ENCODE results near the gene SMG6. TPM values are rescaled to one million over a fixed set of nuclear protein-coding genes. Genes with fewer than 3 reads are reported as not detected.

The SMG6 gene
- total RNA-seq, 1 donor from 2014 or later, result 39.7 TPM

DNA sequence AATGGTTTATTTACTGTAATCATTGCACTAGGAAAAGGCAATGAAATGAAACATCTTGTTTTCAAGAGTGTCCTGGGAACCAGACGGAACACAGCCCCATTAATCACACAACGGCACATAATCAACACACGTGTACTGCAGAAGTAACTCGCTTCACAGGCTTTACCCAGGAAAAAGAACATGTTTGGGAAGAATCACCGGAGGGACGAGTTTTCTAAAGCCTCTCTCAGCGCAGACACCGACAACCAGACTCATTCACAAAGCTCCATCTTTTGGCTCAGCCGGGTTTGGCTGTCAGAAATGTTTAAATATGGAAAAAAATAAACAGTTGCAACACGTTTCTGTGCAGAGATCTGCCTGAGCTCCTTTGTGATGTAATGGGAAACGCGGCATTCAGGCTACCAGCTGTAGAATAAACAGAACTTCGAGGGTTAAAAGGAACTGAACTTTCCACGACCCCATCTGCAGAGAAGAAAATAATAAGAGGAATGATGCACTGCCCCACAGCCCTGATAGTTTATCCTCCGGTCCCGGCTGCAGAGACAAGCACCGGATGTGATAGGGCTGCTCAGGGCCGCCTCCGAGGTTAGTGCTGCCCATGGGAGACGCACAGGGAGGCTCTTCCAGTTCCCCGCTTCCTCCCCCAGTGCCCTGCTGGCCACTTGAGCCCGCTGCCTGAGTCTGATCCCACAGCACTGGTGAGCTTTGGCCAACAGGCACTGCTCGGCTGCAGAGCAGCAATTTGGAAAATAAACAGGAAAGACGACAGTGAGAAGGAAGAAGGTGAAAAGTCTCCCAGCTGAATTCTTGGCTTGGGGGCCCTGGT is 128.9 kb downstream of the SMG6 start:
- no peak overlapping the region for H3K4me3 ChIP-seq (ENCODE audit: insufficient read depth, low read depth, low read length)
- Mint-ChIP-seq H3K4me3 (ENCODE audit: unreplicated experiment) (no peak overlapping the region), H3K27me3 (ENCODE audit: low read depth, unreplicated experiment) (no peaks in the 10 kb centered on the region), H3K9me3 (ENCODE audit: unreplicated experiment) (no peaks in the 10 kb centered on the region), H3K36me3 (ENCODE audit: low read depth, unreplicated experiment) (peaks cover 29% of the 10 kb centered on the region), H3K4me1 (ENCODE audit: low read depth, unreplicated experiment) (peaks cover 64% of the 10 kb centered on the region), H3K27ac (ENCODE audit: unreplicated experiment) (peak overlapping the region; percentile 50)
- H3K79me2 ChIP-seq (ENCODE audit: insufficient read depth, low read length), result peaks cover 26% of the 10 kb centered on the region
- H3K9me3 ChIP-seq (ENCODE audit: insufficient read depth, low read depth, low read length), result no peaks in the 10 kb centered on the region
- H3K36me3 ChIP-seq (ENCODE audit: insufficient read depth, low read length), result peaks cover 7% of the 10 kb centered on the region
- H3K27me3 ChIP-seq (ENCODE audit: insufficient read depth, low read length), result no peaks in the 10 kb centered on the region
- DNase-seq (ENCODE audit: low read depth) (peak; percentile 97), FAIRE-seq (no peak)
- peak overlapping the region; percentile 60 for H3K4me2 ChIP-seq (ENCODE audit: low read length)
- peak overlapping the region; percentile 99 for H3K27ac ChIP-seq (ENCODE audit: low read depth, low read length)
- H3K4me1 ChIP-seq (ENCODE audit: insufficient read depth, low read length), result peaks cover 73% of the 10 kb centered on the region
- TF ChIP-seq, protein P1, sequence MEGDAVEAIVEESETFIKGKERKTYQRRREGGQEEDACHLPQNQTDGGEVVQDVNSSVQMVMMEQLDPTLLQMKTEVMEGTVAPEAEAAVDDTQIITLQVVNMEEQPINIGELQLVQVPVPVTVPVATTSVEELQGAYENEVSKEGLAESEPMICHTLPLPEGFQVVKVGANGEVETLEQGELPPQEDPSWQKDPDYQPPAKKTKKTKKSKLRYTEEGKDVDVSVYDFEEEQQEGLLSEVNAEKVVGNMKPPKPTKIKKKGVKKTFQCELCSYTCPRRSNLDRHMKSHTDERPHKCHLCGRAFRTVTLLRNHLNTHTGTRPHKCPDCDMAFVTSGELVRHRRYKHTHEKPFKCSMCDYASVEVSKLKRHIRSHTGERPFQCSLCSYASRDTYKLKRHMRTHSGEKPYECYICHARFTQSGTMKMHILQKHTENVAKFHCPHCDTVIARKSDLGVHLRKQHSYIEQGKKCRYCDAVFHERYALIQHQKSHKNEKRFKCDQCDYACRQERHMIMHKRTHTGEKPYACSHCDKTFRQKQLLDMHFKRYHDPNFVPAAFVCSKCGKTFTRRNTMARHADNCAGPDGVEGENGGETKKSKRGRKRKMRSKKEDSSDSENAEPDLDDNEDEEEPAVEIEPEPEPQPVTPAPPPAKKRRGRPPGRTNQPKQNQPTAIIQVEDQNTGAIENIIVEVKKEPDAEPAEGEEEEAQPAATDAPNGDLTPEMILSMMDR (IDR thresholded peaks at IDR 0.05; ENCODE audit: insufficient read depth, low read depth, low read length), result no peak
- TF ChIP-seq EZH2 (IDR thresholded peaks at IDR 0.05; ENCODE audit: insufficient read depth, low read length), result no peak
- H2AFZ ChIP-seq (ENCODE audit: low read depth, low read length), result no peak overlapping the region
- H4K20me1 ChIP-seq (ENCODE audit: insufficient read depth, low read length), result no peaks in the 10 kb centered on the region
- peak overlapping the region; percentile 94 for H3K9ac ChIP-seq (ENCODE audit: low read length)

DNA sequence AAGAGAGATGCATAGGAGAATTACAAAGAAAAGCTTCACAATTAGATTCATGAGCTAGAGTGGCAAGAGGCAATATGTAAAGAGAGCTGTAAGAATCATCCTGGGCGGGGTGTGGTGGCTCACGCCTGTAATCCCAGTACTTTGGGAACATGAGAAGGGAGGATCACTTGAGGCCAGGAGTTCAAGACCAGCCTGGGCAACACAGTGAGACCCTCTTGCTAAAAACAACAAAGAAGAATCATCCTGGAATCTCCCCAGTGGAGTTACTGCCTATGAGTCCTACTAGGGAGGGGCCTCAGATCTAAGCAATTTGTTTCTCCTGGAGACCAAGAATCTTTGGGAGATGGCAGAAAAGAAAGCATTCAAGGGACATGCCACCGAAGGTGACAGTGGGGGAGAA is 129.6 kb downstream of the SMG6 start:
- Histone ChIP-seq H4K20me1 (ENCODE audit: insufficient read depth, low read length) (no peaks in the 10 kb centered on the region), H3K9ac (ENCODE audit: low read length) (peak overlapping the region; percentile 94), H3K27ac (ENCODE audit: low read depth, low read length) (peak overlapping the region; percentile 99), H3K4me2 (ENCODE audit: low read length) (peak overlapping the region; percentile 60), H3K4me3 (ENCODE audit: insufficient read depth, low read depth, low read length) (no peak overlapping the region), H3K9me3 (ENCODE audit: insufficient read depth, low read depth, low read length) (no peaks in the 10 kb centered on the region), H3K4me1 (ENCODE audit: insufficient read depth, low read length) (peaks cover 66% of the 10 kb centered on the region), H3K27me3 (ENCODE audit: insufficient read depth, low read length) (no peaks in the 10 kb centered on the region), H3K36me3 (ENCODE audit: insufficient read depth, low read length) (peaks cover 13% of the 10 kb centered on the region), H2AFZ (ENCODE audit: low read depth, low read length) (no peak overlapping the region), H3K79me2 (ENCODE audit: insufficient read depth, low read length) (peaks cover 29% of the 10 kb centered on the region)
- peak; percentile 64 for DNase-seq (ENCODE audit: low read depth)
- Mint-ChIP-seq H3K4me3 (ENCODE audit: unreplicated experiment) (no peak overlapping the region), H3K9me3 (ENCODE audit: unreplicated experiment) (no peaks in the 10 kb centered on the region), H3K27ac (ENCODE audit: unreplicated experiment) (peak overlapping the region; percentile 50), H3K27me3 (ENCODE audit: low read depth, unreplicated experiment) (no peaks in the 10 kb centered on the region), H3K36me3 (ENCODE audit: low read depth, unreplicated experiment) (peaks cover 33% of the 10 kb centered on the region), H3K4me1 (ENCODE audit: low read depth, unreplicated experiment) (peaks cover 66% of the 10 kb centered on the region)
- TF ChIP-seq EZH2 (IDR thresholded peaks at IDR 0.05; ENCODE audit: insufficient read depth, low read length), result no peak
- TF ChIP-seq, protein P1 (IDR thresholded peaks at IDR 0.05; ENCODE audit: insufficient read depth, low read depth, low read length), result no peak
- FAIRE-seq, result no peak

DNA sequence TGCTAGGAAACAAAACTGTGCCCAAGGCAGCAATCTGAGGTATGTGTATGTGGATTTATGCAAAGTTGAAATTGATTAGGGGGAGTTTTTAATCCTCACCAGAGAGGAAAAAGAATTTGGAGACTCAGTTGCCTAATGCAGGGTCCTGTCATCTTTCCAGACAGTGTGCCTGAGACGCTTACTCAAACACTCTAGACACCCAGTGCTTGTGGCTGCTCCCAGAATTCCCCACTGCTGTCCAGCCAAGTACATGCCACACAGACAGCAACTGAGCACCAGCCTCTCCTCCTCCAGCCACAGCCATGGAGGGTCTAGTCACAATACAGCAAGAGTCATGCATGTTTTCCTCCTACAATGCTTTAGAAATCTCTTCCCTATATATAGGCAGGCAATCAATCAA is 130.6 kb downstream of the SMG6 start:
- FAIRE-seq, result no peak
- Histone ChIP-seq H3K27me3 (ENCODE audit: insufficient read depth, low read length) (no peaks in the 10 kb centered on the region), H3K4me1 (ENCODE audit: insufficient read depth, low read length) (peaks cover 57% of the 10 kb centered on the region), H3K79me2 (ENCODE audit: insufficient read depth, low read length) (peaks cover 26% of the 10 kb centered on the region), H3K4me2 (ENCODE audit: low read length) (peak overlapping the region; percentile 83), H3K4me3 (ENCODE audit: insufficient read depth, low read depth, low read length) (no peak overlapping the region), H3K9me3 (ENCODE audit: insufficient read depth, low read depth, low read length) (no peaks in the 10 kb centered on the region), H3K36me3 (ENCODE audit: insufficient read depth, low read length) (peaks cover 13% of the 10 kb centered on the region), H4K20me1 (ENCODE audit: insufficient read depth, low read length) (no peaks in the 10 kb centered on the region), H2AFZ (ENCODE audit: low read depth, low read length) (no peak overlapping the region), H3K9ac (ENCODE audit: low read length) (peak overlapping the region; percentile 94), H3K27ac (ENCODE audit: low read depth, low read length) (peak overlapping the region; percentile 99)
- H3K4me3 Mint-ChIP-seq (ENCODE audit: unreplicated experiment), result no peak overlapping the region
- peak; percentile 72 for DNase-seq (ENCODE audit: low read depth)
- peaks cover 66% of the 10 kb centered on the region for H3K4me1 Mint-ChIP-seq (ENCODE audit: low read depth, unreplicated experiment)
- TF ChIP-seq, protein P1 (IDR thresholded peaks at IDR 0.05; ENCODE audit: insufficient read depth, low read depth, low read length), result no peak
- no peak for TF ChIP-seq EZH2 (IDR thresholded peaks at IDR 0.05; ENCODE audit: insufficient read depth, low read length)
- no peaks in the 10 kb centered on the region for H3K9me3 Mint-ChIP-seq (ENCODE audit: unreplicated experiment)
- no peaks in the 10 kb centered on the region for H3K27me3 Mint-ChIP-seq (ENCODE audit: low read depth, unreplicated experiment)
- H3K36me3 Mint-ChIP-seq (ENCODE audit: low read depth, unreplicated experiment), result peaks cover 33% of the 10 kb centered on the region
- peak overlapping the region; percentile 96 for H3K27ac Mint-ChIP-seq (ENCODE audit: unreplicated experiment)

All from astrocyte (in vitro differentiated cells and primary cell).